GM18873 (cell line): ENCODE data around the gene VAMP8.
"Not testable (repeated sequence)": the region's sequence is repeated elsewhere in the genome, so short reads cannot be mapped to it uniquely, and the experiment has no call there.

Experiments used
- ATAC-seq: cut with Tn5 transposase; IDR thresholded peaks from one replicate; pipeline ENCODE4 v1.9.1; 2021; ENCODE audit warnings: mild to moderate bottlenecking, moderate library complexity, moderate number of reproducible peaks; ENCODE audit not compliant: unreplicated experiment, low FRiP score

The VAMP8 gene

GRCh38 chr2:85545780-85546240, 31.6 kb upstream of the VAMP8 start:
- no peak for ATAC-seq

GRCh38 chr2:85547089-85547858, 30.1 kb upstream of the VAMP8 start:
- no peak for ATAC-seq

GRCh38 chr2:85547859-85548607, 29.4 kb upstream of the VAMP8 start:
- ATAC-seq = no peak

GRCh38 chr2:85548608-85548900, 28.8 kb upstream of the VAMP8 start:
- no peak for ATAC-seq

- no peak for ATAC-seq
Observed at GRCh38 chr2:85549095-85549494, 28.3 kb upstream of the VAMP8 start.

GRCh38 chr2:85549826-85550225, 27.6 kb upstream of the VAMP8 start:
- no peak for ATAC-seq

GRCh38 chr2:85550486-85550885, 26.9 kb upstream of the VAMP8 start:
- no peak for ATAC-seq

GRCh38 chr2:85551698-85552678, 25.4 kb upstream of the VAMP8 start:
- ATAC-seq = no peak

- ATAC-seq = no peak
Observed at GRCh38 chr2:85553184-85553583, 24.2 kb upstream of the VAMP8 start.

GRCh38 chr2:85554980-85555612, 22.3 kb upstream of the VAMP8 start:
- ATAC-seq = no peak

GRCh38 chr2:85557130-85557529, 20.3 kb upstream of the VAMP8 start:
- no peak for ATAC-seq

GRCh38 chr2:85558160-85558559, 19.2 kb upstream of the VAMP8 start:
- no peak for ATAC-seq

- not testable (repeated sequence) for ATAC-seq
Observed at GRCh38 chr2:85560403-85560726, 17.0 kb upstream of the VAMP8 start.

- ATAC-seq = peak; percentile 15
Observed at GRCh38 chr2:85560812-85561279, 16.5 kb upstream of the VAMP8 start.

- peak; percentile 80 for ATAC-seq
Observed at GRCh38 chr2:85561280-85562212, 15.8 kb upstream of the VAMP8 start, which contains the start of gene GGCX. GGCX (minus strand) TSS chr2:85561493; CDS start chr2:85561428, 65 bp downstream.

GRCh38 chr2:85564144-85564563, 13.2 kb upstream of the VAMP8 start:
- no peak for ATAC-seq

GRCh38 chr2:85566265-85566664, 11.1 kb upstream of the VAMP8 start:
- no peak for ATAC-seq

- no peak for ATAC-seq
Observed at GRCh38 chr2:85575739-85576138, 1.6 kb upstream of the VAMP8 start.

- ATAC-seq = no peak
Observed at GRCh38 chr2:85577063-85577385, 362 bp upstream of the VAMP8 start.
